ENCODE data around the gene SYT17.

DNA sequence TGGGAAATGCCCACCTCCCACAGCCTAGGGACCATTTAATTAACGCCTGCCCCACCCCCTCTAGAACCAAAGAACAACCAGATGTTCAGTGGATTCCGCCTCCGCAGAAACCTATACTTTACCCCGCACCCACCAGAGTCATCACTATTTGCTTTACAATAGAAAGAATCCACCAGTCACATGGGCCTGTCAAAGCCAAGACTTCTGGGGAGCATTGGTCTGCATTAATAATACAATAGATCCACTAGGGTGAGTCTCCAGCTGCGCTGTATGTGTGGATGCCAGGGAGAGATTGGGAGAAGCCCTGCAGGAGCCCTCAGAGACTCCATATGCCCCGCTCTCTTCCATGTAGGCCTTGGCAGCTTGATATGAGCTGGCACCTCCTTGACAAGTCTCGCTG is 148.8 kb downstream of the SYT17 start:
- no peak for TF ChIP-seq ZNF112 (tag by site-specific recombination; IDR thresholded peaks at IDR 0.05)
- TF ChIP-seq SCRT1 (tag by site-specific recombination; IDR thresholded peaks at IDR 0.05; ENCODE audit: borderline replicate concordance), result no peak
- no peak for TF ChIP-seq SP2 (tag by site-specific recombination; IDR thresholded peaks at IDR 0.05)
- TF ChIP-seq SETDB1 (IDR thresholded peaks at IDR 0.05; ENCODE audit: insufficient read length, low read length), result no peak
- TF ChIP-seq, protein P1, sequence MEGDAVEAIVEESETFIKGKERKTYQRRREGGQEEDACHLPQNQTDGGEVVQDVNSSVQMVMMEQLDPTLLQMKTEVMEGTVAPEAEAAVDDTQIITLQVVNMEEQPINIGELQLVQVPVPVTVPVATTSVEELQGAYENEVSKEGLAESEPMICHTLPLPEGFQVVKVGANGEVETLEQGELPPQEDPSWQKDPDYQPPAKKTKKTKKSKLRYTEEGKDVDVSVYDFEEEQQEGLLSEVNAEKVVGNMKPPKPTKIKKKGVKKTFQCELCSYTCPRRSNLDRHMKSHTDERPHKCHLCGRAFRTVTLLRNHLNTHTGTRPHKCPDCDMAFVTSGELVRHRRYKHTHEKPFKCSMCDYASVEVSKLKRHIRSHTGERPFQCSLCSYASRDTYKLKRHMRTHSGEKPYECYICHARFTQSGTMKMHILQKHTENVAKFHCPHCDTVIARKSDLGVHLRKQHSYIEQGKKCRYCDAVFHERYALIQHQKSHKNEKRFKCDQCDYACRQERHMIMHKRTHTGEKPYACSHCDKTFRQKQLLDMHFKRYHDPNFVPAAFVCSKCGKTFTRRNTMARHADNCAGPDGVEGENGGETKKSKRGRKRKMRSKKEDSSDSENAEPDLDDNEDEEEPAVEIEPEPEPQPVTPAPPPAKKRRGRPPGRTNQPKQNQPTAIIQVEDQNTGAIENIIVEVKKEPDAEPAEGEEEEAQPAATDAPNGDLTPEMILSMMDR (tag by site-specific recombination; IDR thresholded peaks at IDR 0.05), result no peak
- TF ChIP-seq ZNF138 (tag by site-specific recombination; IDR thresholded peaks at IDR 0.05; ENCODE audit: borderline replicate concordance), result no peak
- no peak for TF ChIP-seq ZNF175 (tag by site-specific recombination; IDR thresholded peaks at IDR 0.05)
- TF ChIP-seq, protein P2, sequence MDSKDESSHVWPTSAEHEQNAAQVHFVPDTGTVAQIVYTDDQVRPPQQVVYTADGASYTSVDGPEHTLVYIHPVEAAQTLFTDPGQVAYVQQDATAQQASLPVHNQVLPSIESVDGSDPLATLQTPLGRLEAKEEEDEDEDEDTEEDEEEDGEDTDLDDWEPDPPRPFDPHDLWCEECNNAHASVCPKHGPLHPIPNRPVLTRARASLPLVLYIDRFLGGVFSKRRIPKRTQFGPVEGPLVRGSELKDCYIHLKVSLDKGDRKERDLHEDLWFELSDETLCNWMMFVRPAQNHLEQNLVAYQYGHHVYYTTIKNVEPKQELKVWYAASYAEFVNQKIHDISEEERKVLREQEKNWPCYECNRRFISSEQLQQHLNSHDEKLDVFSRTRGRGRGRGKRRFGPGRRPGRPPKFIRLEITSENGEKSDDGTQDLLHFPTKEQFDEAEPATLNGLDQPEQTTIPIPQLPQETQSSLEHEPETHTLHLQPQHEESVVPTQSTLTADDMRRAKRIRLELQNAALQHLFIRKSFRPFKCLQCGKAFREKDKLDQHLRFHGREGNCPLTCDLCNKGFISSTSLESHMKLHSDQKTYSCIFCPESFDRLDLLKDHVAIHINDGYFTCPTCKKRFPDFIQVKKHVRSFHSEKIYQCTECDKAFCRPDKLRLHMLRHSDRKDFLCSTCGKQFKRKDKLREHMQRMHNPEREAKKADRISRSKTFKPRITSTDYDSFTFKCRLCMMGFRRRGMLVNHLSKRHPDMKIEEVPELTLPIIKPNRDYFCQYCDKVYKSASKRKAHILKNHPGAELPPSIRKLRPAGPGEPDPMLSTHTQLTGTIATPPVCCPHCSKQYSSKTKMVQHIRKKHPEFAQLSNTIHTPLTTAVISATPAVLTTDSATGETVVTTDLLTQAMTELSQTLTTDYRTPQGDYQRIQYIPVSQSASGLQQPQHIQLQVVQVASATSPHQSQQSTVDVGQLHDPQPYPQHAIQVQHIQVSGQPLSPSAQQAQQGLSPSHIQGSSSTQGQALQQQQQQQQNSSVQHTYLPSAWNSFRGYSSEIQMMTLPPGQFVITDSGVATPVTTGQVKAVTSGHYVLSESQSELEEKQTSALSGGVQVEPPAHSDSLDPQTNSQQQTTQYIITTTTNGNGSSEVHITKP (tag by site-specific recombination; IDR thresholded peaks at IDR 0.05), result no peak
